Measurements from ENCODE around the gene MAN2A2. TPM values are rescaled to one million over a fixed set of nuclear protein-coding genes. Genes with fewer than 3 reads are reported as not detected.

MAN2A2 gene
- total RNA-seq, 1 donor from 2014 or later = 51.4 TPM

DNA sequence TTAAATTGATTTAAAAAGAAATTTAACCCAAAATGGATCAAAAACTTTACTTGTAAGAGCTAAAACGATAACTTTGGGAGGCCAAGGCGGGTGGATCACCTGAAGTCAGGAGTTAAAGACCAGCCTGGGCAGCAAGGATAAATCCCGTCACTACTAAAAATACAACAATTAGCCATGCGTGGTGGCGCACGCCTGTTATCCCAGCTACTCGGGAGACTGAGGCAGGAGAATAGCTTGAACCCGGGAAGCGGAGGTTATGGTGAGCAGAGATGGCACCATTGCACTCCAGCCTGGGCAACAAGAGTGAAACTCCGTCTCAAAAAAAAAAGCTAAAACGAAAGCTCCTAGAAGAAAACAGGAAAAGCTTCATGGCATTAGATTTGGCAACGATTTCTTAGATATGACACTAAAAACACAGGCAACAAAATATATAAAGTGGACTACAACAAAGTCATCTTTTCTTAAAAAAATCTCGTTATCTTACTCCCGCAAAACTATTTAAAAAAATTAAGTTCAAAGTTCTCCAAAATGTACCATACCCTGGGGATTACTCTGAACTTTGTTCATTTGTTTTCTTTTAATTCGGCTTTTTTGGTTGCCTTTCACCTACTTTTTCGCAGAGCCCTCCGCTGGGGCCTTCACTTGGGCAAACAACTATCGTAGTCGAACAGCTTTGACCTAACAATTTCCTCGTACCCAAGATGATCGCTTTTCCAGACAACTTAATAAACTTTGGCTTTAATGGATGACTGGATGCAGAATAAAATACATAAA, 26.3 kb downstream of the MAN2A2 start:
- no peak overlapping the region for H3K4me3 Mint-ChIP-seq (ENCODE audit: unreplicated experiment)
- H3K27me3 Mint-ChIP-seq (ENCODE audit: low read depth) = no peaks in the 10 kb centered on the region
- TF ChIP-seq, protein P1, sequence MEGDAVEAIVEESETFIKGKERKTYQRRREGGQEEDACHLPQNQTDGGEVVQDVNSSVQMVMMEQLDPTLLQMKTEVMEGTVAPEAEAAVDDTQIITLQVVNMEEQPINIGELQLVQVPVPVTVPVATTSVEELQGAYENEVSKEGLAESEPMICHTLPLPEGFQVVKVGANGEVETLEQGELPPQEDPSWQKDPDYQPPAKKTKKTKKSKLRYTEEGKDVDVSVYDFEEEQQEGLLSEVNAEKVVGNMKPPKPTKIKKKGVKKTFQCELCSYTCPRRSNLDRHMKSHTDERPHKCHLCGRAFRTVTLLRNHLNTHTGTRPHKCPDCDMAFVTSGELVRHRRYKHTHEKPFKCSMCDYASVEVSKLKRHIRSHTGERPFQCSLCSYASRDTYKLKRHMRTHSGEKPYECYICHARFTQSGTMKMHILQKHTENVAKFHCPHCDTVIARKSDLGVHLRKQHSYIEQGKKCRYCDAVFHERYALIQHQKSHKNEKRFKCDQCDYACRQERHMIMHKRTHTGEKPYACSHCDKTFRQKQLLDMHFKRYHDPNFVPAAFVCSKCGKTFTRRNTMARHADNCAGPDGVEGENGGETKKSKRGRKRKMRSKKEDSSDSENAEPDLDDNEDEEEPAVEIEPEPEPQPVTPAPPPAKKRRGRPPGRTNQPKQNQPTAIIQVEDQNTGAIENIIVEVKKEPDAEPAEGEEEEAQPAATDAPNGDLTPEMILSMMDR (IDR thresholded peaks at IDR 0.05) = no peak
- H3K9me3 Mint-ChIP-seq (ENCODE audit: low read depth) = no peaks in the 10 kb centered on the region
- H3K27ac Mint-ChIP-seq (ENCODE audit: unreplicated experiment) = no peak overlapping the region
- no peaks in the 10 kb centered on the region for H3K36me3 Mint-ChIP-seq (ENCODE audit: low read depth)
- no peak for DNase-seq (ENCODE audit: low spot score)
- peaks cover 15% of the 10 kb centered on the region for H3K4me1 Mint-ChIP-seq (ENCODE audit: low read depth)

DNA sequence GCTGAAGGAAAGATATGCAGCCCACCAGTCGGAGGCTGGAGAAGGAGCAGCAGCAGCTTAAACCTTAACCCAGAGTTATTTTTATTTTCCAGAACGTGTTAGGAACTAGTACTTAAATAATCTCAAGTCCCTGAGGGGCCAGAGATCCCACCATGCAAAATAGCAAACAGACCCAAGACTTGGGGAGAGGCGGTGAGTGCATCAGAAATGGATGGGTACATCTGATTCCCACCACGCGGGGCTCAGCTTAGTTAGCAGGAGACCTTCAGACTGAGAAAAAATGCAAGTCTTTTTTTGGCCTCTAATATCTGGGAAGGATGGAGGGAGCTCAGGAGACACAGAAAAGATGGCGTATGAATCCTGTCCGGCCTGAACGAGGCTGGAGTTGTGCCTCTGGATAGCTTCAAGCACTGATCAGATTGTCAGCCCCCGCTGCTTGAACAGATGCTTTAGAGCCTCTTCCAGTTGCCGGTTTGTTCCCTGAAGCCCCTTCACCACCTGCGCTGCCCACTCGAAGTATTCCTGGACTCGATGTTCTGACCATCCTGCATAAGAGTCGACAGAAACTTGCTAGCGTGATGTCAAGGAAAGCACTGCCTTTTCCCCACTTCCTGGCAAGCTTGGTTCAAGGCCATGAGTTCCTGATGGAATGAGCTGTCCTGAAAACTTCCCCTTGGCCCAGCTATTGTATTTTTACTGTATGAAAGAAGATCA, 27.9 kb downstream of the MAN2A2 start:
- Mint-ChIP-seq H3K4me3 (ENCODE audit: unreplicated experiment) (peak overlapping the region; percentile 28), H3K9me3 (ENCODE audit: low read depth) (no peaks in the 10 kb centered on the region), H3K4me1 (ENCODE audit: low read depth) (peaks cover 23% of the 10 kb centered on the region), H3K27ac (ENCODE audit: unreplicated experiment) (no peak overlapping the region), H3K36me3 (ENCODE audit: low read depth) (no peaks in the 10 kb centered on the region), H3K27me3 (ENCODE audit: low read depth) (no peaks in the 10 kb centered on the region)
- TF ChIP-seq, protein P1 (IDR thresholded peaks at IDR 0.05) = no peak
- no peak for DNase-seq (ENCODE audit: low spot score)

DNA sequence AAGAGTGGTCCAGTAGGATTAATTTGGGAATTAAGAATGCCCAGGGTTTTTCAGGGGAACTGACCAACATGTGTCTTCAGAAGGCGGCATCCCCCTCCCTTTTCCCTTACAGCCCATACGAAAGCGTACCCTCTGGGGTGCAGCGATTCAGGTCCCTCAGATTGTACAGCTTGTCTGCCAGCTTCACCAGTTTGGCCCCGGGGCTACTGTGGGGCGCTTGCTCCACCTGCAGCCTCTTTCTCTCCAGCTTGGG, 28.4 kb downstream of the MAN2A2 start:
- no peaks in the 10 kb centered on the region for H3K27me3 Mint-ChIP-seq (ENCODE audit: low read depth)
- peaks cover 28% of the 10 kb centered on the region for H3K4me1 Mint-ChIP-seq (ENCODE audit: low read depth)
- no peak for DNase-seq (ENCODE audit: low spot score)
- no peak overlapping the region for H3K27ac Mint-ChIP-seq (ENCODE audit: unreplicated experiment)
- H3K36me3 Mint-ChIP-seq (ENCODE audit: low read depth) = no peaks in the 10 kb centered on the region
- H3K9me3 Mint-ChIP-seq (ENCODE audit: low read depth) = no peaks in the 10 kb centered on the region
- TF ChIP-seq, protein P1 (IDR thresholded peaks at IDR 0.05) = no peak
- peak overlapping the region; percentile 88 for H3K4me3 Mint-ChIP-seq (ENCODE audit: unreplicated experiment)

DNA sequence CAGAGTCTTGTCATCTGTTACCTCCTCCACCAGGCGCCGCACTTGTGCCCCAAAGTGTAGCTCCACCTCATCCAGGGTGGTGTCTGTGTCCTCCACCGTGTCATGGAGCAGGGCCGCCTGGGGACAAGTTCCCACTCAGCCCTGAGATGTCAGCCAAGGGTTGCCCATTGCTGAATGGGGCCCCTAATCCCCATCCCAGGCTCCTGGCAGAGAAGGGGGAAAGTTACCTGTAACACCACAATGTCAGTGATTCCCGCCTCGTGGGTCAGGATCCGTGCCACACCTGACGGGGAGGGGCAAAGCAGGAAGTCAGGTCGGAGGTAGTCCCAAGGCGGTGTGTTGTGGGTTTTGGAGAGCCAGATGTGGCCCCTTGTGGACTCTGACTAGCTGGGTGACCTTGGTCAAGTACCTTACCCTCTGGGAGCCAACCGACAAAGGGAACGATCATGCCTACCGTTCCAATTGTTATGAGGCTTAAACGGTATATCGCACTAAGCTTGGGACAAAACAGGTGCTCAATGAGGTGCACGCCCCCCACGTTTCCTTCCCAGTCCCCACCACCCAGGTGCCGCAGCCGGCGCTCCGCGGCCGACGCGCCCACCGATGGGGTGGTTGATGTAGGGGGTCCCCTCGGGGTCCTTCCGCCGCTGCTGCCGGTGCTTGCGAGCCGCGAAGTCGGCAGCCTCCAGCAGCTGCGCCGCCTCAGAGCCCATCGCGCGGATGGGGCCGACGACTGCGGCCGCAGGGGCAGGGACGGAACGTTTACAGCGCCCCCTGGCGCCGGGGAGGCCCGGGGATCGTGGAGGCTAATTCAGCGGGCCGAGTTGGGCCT, 28.9 kb downstream of the MAN2A2 start, which contains the start of gene HDDC3:
TSS of gene HDDC3 (minus strand) at position 722 of the 832 bp plus-strand sequence. CDS start at position 713, 9 bp downstream.
- TF ChIP-seq, protein P1 (IDR thresholded peaks at IDR 0.05) = peak; percentile 93
- no peaks in the 10 kb centered on the region for H3K27me3 Mint-ChIP-seq (ENCODE audit: low read depth)
- H3K9me3 Mint-ChIP-seq (ENCODE audit: low read depth) = no peaks in the 10 kb centered on the region
- peak within 1 kb of the TSS; percentile 88 for H3K4me3 Mint-ChIP-seq (ENCODE audit: unreplicated experiment)
- H3K27ac Mint-ChIP-seq (ENCODE audit: unreplicated experiment) = peak within 1 kb of the TSS; percentile 91
- no peak for DNase-seq (ENCODE audit: low spot score)
- no peaks in the 10 kb centered on the region for H3K36me3 Mint-ChIP-seq (ENCODE audit: low read depth)
- peaks cover 32% of the 10 kb centered on the region for H3K4me1 Mint-ChIP-seq (ENCODE audit: low read depth)

DNA sequence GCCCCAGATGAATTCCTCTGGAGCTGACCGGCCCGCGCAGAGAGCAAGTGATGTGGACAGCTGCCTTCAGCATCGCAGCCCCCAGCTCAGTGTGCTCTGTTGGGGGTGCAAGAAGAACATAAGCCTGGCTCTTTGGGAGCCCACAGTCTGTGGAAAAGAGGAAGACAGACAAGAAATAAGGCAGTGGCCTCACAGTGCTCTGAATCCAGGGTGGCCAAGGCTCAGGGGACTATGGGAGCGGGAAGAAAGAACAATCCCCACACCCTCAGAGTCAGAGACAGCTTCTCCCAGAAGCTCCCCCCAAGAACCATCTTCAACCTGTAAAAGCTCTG, 29.5 kb downstream of the MAN2A2 start:
- TF ChIP-seq, protein P1 (IDR thresholded peaks at IDR 0.05) = peak; percentile 51
- Mint-ChIP-seq H3K4me1 (ENCODE audit: low read depth) (peaks cover 32% of the 10 kb centered on the region), H3K9me3 (ENCODE audit: low read depth) (no peaks in the 10 kb centered on the region), H3K27ac (ENCODE audit: unreplicated experiment) (peak overlapping the region; percentile 91), H3K36me3 (ENCODE audit: low read depth) (no peaks in the 10 kb centered on the region), H3K27me3 (ENCODE audit: low read depth) (no peaks in the 10 kb centered on the region), H3K4me3 (ENCODE audit: unreplicated experiment) (peak overlapping the region; percentile 88)
- DNase-seq (ENCODE audit: low spot score) = no peak
